SKM-1 (cell line): ENCODE results near the gene TECTA.

Experiments used
- DNase-seq: peaks from one replicate; lab custom pipeline; 2025; ENCODE audit not compliant: unreplicated experiment; lab: John Stamatoyannopoulos, UW

Gene TECTA, protein sequence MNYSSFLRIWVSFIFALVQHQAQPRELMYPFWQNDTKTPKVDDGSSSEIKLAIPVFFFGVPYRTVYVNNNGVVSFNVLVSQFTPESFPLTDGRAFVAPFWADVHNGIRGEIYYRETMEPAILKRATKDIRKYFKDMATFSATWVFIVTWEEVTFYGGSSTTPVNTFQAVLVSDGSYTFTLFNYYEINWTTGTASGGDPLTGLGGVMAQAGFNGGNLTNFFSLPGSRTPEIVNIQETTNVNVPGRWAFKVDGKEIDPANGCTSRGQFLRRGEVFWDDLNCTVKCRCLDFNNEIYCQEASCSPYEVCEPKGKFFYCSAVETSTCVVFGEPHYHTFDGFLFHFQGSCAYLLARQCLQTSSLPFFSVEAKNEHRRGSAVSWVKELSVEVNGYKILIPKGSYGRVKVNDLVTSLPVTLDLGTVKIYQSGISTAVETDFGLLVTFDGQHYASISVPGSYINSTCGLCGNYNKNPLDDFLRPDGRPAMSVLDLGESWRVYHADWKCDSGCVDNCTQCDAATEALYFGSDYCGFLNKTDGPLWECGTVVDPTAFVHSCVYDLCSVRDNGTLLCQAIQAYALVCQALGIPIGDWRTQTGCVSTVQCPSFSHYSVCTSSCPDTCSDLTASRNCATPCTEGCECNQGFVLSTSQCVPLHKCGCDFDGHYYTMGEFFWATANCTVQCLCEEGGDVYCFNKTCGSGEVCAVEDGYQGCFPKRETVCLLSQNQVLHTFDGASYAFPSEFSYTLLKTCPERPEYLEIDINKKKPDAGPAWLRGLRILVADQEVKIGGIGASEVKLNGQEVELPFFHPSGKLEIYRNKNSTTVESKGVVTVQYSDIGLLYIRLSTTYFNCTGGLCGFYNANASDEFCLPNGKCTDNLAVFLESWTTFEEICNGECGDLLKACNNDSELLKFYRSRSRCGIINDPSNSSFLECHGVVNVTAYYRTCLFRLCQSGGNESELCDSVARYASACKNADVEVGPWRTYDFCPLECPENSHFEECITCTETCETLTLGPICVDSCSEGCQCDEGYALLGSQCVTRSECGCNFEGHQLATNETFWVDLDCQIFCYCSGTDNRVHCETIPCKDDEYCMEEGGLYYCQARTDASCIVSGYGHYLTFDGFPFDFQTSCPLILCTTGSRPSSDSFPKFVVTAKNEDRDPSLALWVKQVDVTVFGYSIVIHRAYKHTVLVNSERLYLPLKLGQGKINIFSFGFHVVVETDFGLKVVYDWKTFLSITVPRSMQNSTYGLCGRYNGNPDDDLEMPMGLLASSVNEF (N-terminal part only)

DNA sequence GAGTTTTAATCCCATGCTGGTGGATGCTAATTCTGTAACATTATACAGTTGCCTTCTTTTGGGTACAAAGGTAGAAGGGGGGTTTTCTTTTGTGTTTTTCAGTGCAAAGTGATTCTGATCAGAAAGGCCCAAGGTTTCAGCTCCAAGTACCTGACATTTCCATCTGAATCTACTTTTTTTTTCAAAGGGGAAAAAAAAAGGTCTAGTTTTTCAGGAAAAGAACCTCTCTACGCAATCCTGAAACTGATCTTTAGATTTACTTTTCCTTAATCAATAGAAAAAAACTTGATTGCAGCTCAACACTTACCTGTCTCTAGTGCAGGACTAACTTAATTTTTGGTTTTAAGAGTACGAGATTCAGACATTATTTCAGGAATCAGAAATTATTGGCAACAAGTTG, at the start of gene TECTA:
TSS of gene TECTA (plus strand) at position 301 of the 400 bp plus-strand sequence. CDS start 1,423 bp downstream, outside the sequence.
- no peak for DNase-seq

DNA sequence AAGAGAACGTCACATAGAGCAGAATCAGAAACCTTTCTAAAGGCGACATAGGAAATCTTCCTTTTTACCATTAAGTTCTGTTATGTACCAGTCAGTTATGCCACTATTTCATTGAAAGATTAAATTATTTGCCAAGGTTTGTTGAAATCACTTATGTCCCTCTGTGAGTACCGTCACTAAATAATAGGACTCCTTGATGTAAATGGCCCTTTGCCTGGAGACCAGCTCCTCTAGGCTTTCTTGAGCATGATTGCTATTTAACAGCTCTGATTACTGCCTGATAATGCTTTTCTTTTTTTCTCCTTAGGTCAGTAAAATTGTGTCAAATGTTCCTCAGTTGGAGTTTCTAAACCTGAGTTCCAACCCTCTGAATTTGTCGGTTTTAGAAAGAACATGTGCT, 47.8 kb upstream of the TECTA start:
- no peak for DNase-seq

- DNase-seq = no peak
These were observed 46.8 kb upstream of the TECTA start for GRCh38 chr11:121054266-121054665.

DNA sequence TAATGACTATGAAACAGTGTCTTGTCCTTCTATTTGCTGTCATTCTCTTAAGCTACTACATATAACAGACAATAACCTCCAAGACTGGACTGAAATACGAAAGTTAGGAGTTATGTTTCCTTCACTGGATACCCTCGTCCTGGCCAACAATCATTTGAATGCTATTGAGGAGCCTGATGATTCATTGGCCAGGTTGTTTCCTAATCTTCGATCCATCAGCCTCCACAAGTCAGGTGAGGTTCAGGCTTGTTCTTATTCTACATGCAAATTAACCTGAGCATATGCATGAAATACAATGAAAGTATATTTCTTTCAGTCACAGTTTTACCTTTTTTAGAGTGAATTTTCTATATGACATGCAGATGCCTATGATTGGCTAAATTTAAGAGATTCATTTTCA, 46.0 kb upstream of the TECTA start:
- no peak for DNase-seq

GRCh38 chr11:121057922-121058321, 43.1 kb upstream of the TECTA start:
- no peak for DNase-seq

GRCh38 chr11:121058941-121059340, 42.1 kb upstream of the TECTA start:
- DNase-seq = no peak

DNA sequence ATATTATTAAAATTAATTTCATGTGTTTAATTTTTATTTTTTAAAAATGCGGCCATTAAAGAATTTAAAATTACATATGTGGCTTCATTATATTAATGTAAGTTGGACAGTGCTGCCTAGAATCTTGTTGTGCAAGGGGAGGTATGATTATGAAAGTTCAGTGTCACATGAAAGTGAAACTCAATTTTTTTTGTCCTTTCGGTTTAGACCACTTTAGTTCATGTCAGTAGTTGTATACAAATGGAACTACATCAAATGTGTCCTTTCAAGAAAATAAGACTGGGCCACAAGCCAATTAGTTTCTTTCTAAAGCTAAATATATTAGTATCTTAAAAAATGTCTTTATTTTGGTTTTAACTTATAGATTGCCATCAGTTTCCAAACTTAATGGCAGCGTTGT, 41.4 kb upstream of the TECTA start:
- no peak for DNase-seq

GRCh38 chr11:121063728-121064127, 37.3 kb upstream of the TECTA start:
- DNase-seq = no peak

GRCh38 chr11:121066623-121067022, 34.4 kb upstream of the TECTA start:
- no peak for DNase-seq

DNA sequence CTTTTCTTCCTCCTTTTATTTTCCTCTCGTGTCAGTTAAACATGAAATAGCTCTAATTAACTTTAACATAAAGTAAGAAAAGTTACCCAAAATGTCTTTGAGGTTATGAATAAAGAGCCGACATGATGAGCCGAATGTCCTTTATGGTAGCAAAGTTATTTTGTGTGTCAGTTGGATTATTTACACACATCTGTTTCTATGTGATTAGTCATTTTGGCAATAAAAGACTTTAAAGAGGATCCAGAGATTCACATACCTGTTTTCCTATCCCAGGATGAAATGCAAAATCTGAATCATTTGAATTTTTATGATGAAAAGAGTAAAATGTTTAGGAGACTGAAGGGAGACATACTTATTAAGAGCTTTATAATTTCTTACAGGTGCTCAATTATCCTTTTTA, 34.0 kb upstream of the TECTA start:
- DNase-seq = no peak

DNA sequence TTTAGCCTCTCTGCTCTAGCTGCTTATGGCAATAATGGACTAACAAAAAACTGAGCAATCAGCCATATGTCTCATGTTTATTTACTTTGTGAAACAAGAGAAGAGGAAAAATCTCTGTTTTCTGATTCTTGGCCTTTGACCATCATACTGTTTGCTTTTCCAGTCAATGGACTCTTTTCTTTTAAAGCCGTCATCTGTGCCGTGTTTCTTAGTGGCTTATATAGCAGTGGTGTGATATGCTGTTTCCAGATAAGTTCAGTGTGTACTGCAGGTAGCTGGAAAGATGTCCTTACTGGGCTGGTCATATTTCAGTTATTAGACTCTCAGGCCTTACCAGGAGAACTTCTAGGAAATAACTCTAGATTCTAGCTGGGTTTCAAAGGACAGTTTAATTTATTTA, 33.6 kb upstream of the TECTA start:
- no peak for DNase-seq

DNA sequence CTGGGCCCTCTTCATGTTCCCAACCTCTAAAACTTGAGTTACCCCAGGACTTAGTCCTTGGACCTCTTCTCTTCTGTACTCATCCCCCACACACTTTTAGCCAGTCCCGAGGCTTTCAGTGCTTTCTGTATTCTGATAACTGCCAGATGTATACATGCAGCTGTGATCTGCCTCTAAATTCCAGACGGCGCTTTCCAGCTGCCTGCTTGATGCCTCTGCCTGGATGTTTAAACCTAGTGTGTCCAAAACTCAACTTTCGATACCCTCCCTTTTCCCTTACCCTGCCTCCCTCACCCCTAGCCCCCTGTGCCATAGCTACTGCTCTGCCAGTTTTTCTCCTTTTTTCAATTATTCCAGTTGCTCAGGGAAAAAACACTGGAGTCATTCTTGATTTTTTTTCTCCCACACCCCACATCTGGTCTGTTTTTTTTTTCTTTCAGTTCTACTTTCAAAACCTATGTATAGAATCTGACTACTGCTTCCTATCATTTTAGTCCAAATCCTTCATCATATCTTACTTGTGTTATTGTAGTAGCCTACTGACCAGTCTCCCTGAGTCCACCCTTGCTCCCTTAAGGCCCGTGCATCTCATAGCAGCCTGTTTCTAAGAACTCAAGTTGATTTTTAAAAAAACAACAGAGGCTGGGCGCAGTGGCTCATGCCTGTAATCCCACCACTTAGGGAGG, 32.9 kb upstream of the TECTA start:
- no peak for DNase-seq

DNA sequence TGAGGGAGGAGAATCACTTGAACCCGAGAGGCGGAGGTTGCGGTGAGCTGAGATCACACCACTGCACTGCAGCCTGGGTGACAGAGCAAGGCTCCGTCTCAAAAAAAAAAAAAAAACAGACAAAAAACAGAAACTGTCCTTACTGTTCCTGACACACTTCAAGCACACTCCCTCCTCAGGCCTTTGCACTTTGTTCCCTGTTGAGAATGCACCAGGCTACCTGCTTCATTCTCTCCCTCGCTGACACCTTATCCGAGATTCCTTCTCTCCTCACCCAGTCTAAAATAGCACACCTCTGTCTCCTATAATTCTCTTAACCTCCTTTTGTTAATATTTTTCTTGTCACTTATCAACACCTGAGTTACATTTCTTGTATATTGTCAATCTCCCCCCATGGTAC, 32.3 kb upstream of the TECTA start:
- no peak for DNase-seq

GRCh38 chr11:121070951-121071845, 29.8 kb upstream of the TECTA start:
- DNase-seq = no peak

DNA sequence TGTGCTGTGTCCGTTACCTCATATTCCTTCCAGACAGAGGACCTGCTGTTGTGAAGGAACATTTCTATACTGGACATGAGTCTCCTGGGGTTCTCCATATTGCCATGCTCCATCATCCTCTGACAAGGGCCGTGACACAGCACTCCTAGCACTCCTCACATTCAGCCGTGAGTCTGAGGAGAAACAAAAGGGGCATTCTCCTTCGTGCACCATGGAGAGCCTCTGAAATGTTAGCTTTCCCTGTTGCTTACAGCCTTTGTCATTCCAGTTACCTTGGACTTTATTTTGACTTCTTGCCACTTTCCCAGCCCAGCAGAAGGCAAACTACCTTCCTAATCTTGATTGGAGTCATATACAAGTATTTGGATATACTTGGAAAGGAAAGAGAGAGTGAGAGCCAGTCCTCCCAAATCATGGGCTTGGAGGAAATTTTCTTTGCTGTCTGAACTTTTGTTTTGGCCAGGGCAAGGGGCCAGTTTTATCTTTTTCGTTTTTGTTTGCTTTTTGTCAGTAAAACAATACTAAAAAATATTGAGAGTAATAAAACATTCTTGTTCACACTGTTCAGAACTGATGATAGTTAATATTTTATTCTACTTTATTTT, 29.1 kb upstream of the TECTA start:
- no peak for DNase-seq

DNA sequence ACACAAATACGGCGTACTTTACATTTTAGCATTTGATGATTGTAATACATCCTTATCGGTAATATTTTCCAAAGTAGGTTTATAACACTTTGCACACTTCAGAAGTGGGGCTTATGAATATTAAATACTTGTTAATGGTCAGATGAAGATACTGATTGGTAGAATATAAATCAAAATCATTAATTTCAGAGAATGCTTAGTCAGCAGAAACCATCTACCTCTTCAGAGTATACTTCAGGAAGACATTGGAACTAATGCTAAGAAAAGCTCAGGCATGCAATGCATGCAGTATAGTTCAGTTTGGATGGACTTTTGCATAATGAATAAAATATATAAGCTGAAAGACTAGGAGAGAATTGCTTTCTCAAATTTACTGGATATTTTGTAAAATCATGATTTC, 19.7 kb upstream of the TECTA start:
- no peak for DNase-seq

GRCh38 chr11:121082219-121082618, 18.8 kb upstream of the TECTA start:
- no peak for DNase-seq

DNA sequence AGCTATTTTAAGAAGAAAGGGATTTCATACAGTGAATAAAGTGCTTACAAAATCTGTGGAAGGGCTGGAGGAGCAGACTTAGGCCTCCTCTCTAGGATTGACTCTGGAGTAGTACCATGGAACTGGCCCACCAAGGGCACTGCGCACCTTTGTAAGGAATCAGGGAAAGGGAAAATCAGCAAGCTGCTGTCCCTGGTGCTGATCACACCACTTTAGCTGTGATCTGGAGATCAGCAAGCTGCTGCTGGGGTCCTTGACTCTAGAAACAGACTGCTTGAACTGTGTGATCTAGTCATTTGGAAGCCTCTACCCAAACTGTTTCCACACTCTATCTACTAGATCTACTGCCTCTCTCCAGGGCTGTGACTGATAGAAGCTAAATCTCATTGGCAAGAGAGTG, 18.4 kb upstream of the TECTA start:
- no peak for DNase-seq

- no peak for DNase-seq
These were observed 14.2 kb upstream of the TECTA start for GRCh38 chr11:121086866-121087265.
